ENCODE results near the gene ZNF746.
"Not testable (repeated sequence)": the region's sequence is repeated elsewhere in the genome, so short reads cannot be mapped to it uniquely, and the experiment has no call there.

Gene ZNF746

DNA sequence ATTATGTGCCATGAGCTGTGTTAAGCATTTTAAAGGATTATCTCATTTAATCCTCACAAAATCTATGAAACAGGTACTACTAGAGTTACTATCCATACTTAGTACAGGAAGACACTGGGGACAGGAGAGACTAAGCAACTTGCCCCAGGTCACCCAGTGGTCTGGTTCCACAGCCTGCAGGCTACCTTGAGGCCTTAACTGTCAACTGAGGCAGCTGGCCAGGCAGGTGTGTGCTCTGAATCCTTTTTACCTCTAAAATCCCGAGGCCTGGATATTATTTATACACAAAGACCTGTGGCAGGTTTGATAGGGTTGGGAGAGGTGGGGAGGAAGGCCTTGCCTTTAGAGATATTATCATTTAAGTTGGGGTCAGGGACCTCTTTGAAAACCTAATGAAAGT, 39.8 kb downstream of the ZNF746 start:
- no peak for DNase-seq

DNA sequence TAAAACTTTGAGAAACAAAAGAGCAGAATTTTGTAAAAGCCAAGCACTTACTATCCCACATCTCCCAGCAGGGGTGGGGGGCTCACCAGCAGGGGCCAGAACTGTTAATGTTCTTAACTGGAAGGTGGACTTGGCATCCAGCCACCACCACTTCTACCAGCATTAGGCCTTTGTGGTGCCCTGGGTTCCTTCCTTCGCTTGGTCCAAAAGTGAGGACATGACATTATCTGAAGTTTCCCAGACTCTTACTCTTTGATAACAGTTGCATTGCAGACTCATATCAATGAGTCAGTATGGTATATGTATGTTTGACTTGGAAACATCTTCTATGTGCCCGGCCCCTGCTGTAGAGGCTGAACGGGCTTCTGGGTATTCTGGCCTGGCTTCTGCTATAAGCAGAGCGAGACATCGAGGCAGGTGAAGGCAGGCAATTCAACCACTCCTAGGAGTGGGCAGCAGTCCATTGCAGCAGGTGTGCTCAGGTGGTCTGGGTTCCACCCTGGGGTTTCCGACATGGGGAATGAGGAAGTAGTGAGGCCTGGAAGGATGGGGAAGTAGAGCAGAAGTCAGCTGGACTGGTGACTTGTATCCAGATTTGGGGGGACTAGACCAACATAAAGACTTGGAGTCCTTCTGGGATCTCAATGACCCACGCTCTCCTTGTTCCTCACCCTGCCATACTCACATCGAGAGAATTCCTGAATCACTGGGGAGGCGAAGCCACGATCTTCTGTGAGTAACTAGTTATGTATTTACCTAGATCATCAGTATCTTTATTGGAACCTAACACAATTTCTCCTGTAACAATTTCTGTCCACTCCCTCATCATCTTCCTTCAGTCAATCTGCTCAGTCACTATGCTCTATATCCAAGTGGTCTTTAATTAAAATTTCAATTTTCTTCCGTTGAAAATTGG, 40.8 kb downstream of the ZNF746 start:
- DNase-seq = no peak

GRCh38 chr7:149455175-149455950, 42.2 kb downstream of the ZNF746 start:
- no peak for DNase-seq

DNA sequence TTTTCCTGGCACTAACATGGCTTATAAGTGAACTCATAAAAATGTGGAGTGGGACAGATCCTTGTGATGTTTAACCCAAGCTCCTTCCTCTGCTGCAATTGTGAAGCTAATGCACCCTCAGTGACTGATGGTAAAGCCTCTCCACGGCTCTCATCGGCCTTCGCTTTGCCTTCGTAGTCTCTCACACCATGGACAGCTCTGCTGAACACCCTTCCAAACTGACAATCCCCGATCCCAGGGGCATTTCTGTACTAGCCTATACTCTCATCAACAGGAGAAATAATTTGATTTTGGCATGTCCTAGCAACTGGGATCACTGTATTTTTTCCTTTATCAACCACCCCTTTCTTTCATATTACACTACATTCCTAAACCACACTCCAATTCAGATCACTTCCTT, 42.9 kb downstream of the ZNF746 start:
- DNase-seq = no peak

DNA sequence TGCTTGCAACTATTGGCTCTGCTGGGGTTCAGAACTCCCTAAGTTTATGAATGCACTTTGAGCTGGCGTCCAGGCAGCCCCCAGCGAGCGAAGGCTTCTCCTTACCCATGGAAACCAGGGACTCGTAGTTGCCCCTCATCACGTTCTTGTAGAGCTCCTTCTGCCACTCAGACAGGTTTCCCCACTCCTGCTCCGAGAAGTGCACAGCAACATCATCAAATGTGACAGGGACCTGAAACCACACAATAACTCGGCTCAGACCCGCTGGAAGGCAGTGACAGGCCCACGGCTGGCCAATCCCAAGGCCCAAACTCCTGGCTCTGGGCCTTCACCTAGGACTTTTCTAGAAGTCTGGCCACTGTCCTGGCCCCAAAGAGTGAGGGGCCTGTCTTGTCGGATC, 43.6 kb downstream of the ZNF746 start:
- DNase-seq = no peak

GRCh38 chr7:149450821-149451220, 46.8 kb downstream of the ZNF746 start:
- no peak for DNase-seq

DNA sequence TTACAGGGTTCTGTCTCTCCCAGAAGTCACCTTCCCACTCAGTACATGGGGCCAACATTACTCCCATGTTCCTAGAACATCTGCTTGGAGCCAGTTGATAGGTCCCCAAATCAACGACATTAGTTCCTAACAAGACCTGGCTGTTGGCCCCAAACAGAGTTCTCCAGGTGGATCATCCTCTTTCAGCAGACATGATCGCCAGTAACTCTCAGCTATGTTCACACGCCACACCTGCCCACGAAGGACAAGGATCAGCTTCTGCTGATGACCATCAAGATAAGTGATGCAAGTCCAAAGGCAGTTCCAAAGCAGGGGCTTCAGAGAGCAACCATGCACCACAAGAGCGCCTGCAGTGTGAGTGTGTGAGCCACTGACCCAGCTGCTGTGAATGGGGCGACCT, 47.7 kb downstream of the ZNF746 start:
- DNase-seq = no peak

- DNase-seq = no peak
These were observed 48.6 kb downstream of the ZNF746 start for GRCh38 chr7:149448961-149449360.

DNA sequence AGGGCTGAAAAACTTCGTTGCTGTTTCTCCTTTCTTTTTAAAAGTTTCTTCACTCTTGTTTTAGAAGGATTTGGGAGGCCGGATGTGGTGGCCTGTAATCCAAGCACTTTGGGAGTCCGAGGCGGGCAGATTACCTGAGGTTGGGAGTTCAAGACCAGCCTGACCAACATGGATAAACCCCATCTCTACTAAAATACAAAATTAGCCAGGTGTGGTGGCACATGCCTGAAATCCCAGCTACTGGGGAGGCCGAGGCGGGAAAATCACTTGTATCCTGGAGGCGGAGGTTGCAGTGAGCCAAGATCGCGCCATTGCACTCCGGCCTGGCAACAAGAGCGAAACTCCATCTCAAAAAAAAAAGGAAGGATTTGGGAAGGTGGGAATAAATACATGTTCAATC, 51.6 kb downstream of the ZNF746 start:
- DNase-seq = not testable (repeated sequence)

- DNase-seq = peak in 1 of 2 experiments; percentile 2
These were observed 53.3 kb downstream of the ZNF746 start for GRCh38 chr7:149444287-149444686.

DNA sequence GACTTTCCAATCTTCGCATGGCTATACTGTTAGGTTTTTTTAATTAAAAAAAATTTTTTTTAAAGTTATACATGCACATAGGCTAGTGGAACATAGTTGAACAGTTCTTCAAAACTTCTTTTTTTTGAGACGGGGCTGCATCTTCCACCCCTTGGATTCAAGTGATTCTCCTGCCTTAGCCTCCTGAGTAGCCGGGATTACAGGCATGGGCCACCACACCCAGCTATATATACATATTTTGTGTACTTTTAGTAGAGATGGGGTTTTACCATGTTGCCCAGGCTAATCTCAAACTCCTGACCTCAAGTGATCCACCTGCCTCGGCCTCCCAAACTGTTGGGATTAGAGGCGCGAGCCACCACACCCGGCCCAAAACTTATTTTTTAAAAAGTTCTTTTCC, 54.1 kb downstream of the ZNF746 start:
- DNase-seq = no peak

DNA sequence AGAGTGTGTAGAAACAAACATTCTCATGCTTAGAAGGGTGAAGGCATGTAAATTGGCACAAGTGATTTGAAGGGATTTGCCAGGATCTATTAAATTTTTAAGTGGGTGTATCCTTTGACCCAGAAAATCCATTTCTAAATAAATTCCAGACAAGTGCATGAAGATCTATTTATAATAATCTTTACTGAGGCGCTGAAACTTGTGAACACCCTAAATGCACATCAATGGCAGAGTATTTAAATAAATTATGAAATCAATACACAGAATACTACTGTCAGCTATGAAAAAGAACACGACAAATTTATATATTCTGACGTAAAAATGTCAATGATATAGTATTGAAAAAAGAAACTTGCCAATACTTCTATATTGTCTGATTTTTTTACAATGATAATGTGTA, 54.7 kb downstream of the ZNF746 start:
- DNase-seq = no peak

- DNase-seq = no peak
These were observed 57.4 kb downstream of the ZNF746 start for GRCh38 chr7:149440222-149440621.

DNA sequence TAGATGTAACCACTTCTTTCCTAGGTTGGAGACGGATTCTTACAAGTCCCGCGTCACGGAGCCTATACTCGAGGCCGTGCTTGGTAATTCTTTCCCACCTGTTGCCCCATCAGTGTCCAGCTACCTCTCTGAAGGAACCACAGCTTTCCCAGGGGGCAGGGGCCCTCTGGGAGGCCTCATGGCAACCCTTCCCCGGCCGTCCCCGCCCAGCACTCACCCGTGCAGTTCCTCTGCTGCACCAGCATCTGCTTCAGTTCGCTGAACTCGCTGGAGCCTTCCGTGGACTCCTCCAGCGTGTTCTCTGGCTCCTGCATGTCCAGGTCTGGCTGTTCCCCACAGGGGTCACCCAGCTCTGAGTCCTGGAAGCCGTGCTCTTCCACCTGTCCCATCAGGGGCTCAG, 61.3 kb downstream of the ZNF746 start:
- DNase-seq = no peak

- no peak for DNase-seq
These were observed 64.5 kb downstream of the ZNF746 start for GRCh38 chr7:149433124-149433523.

- DNase-seq = no peak
These were observed 65.4 kb downstream of the ZNF746 start for GRCh38 chr7:149432121-149432691.

- no peak for DNase-seq
These were observed 66.0 kb downstream of the ZNF746 start for GRCh38 chr7:149431486-149432120.

- DNase-seq = peak in 1 of 2 experiments; percentile 3
These were observed 67.4 kb downstream of the ZNF746 start for GRCh38 chr7:149430192-149430591.

GRCh38 chr7:149427893-149428292, 69.7 kb downstream of the ZNF746 start:
- no peak for DNase-seq

GRCh38 chr7:149427096-149427680, 70.4 kb downstream of the ZNF746 start:
- DNase-seq = no peak

GRCh38 chr7:149423449-149424110, 74.0 kb downstream of the ZNF746 start:
- DNase-seq = no peak

GRCh38 chr7:149422914-149423301, 74.7 kb downstream of the ZNF746 start:
- no peak for DNase-seq
